Measurements from ENCODE around the gene RNF208.

Gene RNF208

DNA sequence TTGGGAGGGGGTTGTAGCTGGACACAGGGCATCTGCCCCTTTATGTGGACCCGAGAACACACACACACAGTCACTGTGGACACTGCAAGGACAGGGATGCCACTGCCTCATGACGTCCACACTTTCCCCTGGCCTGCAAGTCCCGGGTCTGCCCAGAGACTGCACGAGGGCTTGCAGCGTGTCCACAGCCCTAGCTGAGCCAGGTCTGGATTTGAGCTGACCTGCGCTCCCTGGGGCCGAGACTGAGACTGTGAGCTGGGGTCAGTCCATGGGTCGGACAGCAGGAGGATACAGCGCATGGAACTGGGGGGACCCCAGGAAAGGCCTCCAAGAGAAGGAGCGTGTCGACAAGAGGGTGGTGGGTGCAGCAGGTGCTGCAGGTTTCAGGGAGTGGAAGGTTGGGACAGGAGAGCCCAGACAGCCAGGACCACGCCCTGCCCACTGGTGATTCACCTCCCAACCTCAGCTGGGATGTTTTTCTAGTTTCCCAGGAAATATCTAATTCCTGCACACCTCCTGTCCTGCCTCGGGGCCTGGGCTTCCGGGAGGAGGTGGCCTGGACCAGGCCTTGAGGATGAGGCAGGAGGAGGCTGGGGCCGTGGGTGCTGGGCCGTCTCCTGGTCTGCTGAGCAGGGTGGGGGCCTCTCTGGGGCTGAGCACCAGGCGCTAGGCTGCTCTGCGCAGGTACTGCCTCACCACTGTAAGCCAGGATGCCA lies 4.5 kb upstream of the RNF208 start:
- no peak for FAIRE-seq

DNA sequence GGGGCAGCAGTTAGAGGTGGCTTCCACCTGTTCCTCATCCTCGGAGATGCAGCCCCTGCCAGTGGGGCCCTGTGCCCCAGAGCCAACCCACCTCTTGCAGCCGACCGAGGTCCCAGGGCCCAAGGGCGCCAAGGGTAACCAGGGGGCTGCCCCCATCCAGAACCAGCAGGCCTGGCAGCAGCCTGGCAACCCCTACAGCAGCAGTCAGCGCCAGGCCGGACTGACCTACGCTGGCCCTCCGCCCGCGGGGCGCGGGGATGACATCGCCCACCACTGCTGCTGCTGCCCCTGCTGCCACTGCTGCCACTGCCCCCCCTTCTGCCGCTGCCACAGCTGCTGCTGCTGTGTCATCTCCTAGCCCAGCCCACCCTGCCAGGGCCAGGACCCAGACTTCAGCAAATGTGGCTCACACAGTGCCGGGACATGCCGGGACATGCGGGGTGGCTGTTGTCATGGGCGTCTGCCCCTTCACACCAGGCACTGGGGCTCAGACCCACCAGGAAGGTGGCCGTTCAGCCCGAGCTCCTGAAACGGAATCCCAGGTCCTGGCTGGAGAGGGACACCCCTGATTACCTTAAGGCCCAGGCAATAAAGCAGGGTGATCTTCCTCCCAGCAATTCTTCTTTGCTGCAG lies 3.8 kb upstream of the RNF208 start:
- FAIRE-seq, result no peak

DNA sequence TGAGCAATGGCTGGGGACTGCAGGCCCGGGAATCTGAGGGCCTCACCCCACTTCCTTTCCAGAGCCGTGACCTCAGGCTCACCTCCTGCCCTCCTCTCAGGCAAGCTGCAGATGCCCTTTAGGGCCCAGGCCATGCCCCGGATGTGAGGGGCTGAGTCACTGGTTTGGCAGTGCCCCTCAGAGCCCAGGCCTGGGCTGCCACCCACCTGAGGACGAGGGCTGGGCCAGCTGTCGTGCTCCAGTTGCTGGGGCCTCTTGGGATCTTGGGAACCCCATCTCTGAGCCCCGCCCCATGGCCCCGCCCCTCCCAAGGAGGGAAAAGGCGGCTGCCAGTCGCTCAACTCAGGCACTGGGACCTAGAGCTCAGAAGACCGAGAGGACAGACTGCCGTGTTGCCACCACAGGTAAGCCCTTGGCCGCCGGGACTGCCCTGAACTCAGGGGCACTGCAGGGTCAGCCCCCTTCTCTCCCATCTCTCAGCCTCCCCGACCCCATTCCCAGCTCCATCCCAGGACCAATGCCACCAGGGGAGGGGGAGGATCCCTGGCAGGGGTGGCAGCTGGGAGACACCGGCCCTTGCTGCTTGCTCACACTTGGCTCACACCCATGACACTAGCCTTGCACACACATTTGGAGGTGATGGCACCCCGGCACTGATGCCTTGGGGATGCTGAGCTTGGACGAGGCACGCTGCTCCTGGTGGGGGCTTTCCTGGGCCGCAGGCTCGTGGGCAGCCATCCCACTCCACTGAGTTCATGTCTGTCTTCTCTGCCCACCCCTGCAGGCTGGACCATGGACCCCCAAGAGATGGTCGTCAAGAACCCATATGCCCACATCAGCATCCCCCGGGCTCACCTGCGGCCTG lies 3.0 kb upstream of the RNF208 start, which contains the start of gene CYSRT1:
Gene CYSRT1, plus strand, starts transcription at position 345 of the 865 bp plus-strand sequence. Its CDS starts 448 bp downstream, at position 793.
- FAIRE-seq, result no peak

DNA sequence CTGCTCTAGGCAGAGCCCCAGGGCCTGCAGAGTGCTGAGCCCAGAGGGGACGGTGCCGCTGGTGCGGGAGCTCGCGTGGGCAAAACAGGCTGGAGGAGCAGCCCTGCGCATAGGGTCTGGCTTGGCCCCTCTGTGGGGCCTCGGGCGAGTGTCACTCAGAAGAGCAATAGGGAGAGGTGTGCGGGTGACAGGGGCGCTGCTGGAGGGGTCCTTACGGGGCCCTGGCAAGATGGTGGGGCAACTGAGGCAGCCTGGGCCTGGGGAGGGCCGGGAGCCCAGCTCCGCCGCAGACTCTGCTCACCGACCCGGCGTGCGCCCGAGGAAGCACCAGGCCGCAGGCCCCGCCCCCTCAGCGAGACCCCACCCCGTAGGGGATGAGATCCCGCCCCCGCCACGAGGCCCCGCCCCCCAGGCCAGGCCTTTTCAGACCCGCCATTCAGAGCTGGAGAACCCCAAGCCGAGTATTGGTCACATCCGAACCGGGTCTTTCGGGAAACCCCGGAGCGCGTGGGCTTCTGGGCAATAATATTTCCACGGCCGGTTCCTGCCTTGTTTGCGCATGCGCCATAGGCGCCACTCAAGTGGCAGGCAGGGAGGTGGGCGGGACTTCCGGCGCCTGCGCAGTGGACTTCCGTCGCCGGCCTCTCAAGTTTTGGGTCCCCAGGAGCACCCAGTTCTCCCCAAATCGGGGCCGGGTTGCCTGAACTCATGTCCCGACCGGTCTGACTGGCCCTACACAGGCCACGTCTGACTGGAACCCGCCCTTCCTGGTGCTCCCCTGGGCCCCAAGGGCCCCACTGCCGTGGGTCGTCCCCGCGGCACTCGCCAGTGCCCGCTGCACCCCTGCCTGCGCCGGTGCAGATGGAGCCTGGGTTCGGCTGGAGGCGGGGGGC lies 1.3 kb upstream of the RNF208 start:
- peak; percentile 97 for FAIRE-seq

DNA sequence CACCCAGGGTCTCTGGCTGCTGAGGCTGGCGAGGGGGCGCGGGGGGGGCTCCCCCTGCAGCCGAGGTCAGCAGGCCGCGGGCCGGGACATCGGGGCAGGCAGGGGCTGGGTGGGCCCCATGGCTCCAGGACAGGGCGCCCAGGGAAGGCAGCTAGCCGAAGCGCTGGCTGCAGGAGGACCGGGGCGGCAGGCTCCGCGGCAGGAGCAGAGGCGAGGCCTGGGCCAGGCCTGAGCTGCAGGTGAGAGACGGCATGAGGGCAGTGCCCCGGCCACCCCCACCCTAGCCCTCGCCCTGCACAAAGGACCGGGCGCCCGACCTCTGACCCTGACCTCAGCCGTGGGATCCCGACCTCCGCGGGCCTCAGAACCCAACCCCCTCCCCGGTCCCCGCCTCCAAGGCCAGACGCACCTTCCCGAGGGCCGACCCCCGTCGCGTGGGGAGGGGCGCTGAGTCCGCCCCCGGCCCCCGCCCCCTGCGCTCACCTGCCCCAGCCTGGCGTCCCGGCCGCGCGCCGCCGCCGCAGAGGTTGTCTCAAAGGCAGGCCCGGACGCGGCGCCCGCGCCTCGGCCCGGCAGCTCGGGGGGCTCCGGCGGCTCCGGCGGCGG lies 431 bp downstream of the RNF208 start:
- FAIRE-seq, result no peak

DNA sequence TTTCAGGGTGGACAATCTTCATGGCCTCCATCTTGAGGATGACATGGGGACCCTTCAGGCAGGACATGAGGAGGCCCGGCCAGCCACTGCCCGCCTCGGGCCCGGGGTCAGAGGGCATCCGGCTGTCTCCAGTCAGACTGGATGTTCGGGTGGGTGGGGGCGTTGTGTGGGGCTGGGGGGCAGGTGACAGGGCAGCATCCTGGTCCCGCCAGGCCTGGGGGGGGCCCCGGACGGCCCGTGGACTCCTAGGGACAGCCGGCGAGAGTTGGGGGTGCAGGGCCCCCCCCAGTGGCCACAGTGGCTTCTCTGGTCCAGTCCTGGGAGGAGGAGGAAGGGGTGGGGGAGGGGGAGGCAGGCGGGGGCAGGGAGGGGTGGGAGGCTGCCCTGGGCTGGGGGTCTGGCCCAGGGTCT lies 940 bp downstream of the RNF208 start:
- FAIRE-seq, result no peak

DNA sequence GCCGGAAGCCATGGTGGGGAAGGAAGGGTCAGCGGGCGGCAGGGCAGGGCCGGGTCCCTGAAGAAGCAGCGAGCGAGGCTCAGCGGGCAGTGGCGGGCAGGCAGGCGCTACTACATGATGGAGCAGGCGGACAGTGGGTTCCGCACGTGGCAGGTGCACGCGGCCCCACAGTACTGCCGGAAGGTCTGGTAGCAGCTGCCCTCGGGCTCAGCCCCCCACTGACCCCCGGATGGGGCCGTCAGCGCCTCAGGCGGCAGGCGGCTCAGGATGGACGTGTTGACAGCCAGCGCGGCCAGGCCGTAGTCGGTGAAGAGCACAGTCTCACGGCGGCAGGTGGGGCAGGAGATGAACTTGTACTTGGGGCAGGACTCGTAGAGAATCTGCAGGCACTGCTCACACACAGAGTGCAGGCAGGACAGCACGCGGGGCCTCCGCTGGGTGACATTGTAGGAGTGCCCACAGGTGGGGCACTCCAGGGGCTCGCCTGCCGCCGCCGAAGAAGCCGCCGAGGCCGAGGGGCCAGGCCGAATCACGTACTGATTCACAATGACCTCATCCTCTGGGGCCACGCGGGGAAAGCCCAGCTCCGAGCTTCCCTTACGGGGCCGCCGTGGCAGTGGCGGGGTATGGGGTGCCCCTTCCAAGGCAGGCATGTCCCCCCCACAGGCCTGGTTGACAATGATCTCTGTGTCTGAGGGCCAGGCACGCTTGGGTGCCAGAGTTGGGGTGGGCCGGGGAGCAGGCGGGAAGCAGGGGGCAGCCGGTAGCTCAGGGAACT lies 1.5 kb downstream of the RNF208 start:
- no peak for FAIRE-seq

DNA sequence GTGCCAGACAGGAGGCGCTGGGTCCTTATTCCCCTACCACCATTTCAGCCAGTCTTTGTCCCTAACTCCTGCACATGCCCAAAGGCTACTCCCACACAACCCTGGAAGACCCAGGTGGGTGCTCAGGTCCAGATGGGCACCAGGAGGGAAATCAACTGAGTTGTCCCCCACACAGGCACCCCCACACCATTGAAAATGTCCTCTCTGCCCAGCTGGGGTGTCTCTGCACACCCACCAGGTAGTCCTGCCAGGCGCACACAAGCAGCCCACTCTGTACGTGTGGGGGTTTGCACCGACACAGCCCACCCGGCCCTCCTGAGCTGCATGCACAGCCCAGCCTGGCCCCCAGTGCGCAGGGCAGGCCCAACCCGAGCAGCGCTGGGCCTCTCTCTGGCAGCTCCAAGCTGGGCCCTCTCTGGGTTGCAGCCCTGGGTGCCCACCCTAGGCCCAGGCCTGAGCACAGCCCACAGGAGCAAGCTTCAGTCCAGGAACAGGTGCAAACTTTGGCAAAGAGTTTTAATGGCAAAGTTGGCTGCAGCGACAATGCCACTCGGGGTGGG lies 2.2 kb downstream of the RNF208 start:
- FAIRE-seq, result no peak

DNA sequence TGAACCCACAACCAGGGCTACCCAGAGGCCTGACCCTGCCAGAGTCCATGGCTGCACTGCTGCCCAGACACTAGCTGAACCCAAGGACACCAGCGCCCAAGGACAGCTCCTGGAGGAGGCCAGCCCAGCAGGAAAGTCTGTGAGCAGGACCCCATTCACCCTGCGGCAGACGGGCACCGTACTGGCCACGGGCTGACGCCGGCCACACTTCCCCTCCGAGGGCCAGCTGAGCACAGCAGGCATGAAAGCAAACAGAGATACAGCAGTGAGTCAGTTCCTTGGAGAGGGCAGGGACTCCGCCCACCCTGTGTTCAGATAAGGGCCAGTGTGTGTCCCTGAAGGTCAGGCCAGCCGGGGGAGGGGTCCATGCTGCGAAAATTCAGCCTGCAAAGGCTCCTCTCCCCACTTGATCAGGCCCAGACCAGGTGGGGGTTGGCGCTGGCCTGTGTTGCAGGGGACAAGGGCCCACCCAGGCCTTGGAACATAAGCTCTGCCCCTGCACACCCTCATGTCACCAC lies 3.2 kb downstream of the RNF208 start:
- FAIRE-seq, result no peak

DNA sequence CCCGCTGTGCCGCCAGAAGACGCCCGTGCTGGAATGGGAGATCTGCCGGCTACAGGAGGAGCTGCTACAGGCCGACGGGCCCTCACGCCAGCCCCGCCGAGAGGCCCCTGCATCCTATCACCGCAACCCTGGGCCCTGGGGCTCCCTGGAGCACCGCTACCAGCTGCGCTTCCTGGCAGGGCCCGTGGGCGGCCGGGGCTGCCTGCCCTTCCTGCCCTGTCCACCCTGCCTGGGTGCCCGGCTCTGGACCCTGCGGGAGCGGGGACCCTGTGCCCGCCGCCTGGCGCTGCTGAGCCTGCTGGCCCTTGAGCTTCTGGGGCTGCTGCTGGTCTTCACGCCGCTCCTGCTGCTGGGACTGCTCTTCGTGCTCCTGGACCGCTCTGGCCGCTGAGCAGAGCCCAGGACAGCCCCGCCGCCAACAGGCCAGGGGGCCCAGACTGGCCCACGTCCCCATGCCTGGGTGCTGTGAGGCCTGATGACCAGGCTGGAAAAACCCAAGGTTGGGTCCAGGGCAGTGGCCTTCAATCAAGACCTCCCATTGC lies 3.8 kb downstream of the RNF208 start:
- no peak for FAIRE-seq

DNA sequence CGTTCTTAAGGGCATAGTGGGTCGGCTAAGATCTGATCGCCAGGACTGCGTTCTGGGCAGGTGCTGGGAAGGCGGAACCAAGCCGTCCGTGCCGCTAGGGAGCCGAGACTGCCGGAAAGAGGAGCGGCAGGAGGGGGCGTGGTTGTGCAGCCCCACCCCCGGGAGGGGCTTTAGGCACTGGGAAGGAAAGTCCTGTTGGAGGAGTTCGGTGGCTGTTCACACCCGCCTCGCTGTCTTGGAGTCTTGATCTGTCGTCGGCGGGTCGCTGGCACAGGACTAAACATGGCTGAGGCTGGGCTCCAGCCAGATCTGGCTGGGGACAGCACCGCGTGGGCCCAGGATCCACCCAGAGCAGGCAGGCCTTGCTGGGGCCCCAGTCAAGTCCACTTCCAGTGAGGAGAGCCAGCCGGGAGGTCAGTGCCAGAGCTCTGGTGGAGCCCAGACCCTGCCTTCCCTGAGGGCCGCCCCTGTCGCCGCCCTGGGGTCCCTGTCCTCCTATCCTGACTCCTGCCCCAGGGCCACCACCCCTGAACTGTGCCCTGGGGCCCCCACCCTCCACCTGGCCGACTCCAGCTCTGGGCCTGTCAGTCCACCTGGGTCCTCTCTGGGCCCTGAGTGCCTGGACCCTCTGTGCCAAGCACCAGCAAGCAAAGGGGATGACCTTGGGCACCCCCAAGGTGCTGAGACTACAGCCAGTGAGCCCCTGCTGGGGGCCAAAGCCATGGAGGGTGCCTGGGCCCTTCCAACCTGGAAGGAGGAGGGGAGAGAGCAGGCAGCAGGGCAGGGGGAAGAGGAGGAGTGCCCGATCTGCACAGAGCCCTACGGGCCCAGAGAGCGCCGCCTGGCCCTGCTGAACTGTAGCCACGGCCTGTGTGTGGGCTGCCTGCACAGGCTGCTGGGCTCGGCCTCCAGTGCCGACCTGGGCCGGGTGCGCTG lies 4.5 kb downstream of the RNF208 start:
- FAIRE-seq, result peak; percentile 47

DNA sequence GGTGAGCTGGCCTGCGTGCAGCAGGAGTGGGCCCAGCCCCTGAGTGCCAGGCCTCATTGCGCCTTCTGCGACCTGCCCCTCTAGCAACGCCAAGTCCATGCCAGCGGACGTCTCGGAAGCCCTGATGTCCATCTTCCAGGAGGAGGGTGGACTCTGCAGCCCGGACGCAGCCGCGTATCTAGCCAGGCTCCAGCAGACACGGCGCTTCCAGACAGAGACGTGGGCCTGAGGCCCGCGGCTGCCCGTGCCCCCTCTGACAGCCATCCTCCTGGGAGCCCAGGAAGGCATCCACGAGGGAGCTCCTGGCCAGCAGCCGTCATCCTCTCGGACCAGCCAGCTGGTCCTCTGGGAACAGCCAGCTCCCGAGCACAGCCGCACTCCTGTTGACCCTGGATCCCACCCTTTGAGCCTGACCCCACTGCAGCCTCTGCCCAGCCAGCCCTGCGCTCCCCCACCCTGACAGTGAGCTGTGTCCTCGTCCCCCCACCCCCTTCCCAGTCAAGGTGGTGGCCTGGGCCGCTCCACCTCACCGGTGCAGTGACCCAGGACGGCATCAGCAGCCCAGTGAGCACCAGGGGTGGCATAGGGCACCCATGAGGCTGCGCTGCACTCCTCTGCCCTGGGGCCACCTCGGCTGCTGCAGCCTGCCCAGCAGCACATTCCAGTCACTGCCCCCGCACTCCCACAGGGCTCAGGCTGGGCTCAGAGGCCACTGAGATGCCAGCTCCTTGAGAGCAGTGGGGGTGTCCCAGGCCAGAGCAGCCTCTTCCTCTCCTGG lies 5.7 kb downstream of the RNF208 start:
- no peak for FAIRE-seq

DNA sequence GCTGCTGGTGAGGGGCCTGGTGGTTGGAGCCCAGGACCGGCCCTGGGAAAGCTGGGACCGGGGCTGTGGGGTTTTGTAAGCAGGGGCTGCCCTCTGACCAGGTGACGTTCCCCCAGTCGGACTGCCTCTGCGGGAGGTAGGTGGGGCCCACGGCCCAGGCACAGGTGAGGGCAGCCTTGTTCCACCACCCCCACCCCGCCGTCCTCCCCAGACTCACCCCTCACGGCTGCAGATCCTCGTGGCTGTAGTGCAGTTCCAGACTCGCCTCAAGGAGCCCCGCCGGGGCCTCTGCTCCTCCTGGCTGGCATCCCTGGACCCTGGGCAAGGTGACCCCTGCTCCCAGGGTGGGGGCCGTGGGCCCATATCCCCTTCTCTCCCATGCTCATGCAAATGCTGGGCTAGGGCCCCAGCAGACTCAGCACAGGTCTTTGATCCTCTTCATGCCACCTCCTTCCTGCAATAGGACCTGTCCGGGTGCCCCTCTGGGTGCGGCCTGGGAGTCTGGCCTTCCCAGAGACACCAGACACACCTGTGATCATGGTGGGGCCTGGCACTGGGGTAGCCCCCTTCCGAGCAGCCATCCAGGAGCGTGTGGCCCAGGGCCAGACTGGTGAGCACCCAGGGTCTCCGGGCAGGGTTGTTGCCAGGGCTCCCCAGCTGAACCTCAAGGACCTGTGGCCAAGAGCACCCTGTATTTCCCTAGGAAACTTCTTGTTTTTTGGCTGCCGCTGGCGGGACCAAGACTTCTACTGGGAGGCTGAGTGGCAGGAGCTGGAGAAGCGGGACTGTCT lies 6.6 kb downstream of the RNF208 start:
- no peak for FAIRE-seq

DNA sequence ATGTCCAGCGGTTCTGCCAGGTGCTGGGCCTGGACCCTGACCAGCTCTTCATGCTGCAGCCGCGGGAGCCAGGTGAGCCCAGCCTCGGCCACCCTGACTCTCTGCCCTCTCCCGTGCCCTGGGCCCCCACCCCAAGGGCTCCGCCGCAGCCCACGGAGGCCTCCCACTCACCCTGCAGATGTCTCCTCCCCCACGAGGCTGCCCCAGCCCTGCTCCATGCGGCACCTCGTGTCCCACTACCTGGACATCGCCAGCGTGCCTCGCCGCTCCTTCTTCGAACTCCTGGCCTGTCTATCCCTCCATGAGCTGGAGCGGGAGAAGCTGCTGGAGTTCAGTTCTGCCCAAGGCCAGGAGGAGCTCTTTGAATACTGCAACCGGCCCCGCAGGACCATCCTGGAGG lies 7.4 kb downstream of the RNF208 start:
- no peak for FAIRE-seq

DNA sequence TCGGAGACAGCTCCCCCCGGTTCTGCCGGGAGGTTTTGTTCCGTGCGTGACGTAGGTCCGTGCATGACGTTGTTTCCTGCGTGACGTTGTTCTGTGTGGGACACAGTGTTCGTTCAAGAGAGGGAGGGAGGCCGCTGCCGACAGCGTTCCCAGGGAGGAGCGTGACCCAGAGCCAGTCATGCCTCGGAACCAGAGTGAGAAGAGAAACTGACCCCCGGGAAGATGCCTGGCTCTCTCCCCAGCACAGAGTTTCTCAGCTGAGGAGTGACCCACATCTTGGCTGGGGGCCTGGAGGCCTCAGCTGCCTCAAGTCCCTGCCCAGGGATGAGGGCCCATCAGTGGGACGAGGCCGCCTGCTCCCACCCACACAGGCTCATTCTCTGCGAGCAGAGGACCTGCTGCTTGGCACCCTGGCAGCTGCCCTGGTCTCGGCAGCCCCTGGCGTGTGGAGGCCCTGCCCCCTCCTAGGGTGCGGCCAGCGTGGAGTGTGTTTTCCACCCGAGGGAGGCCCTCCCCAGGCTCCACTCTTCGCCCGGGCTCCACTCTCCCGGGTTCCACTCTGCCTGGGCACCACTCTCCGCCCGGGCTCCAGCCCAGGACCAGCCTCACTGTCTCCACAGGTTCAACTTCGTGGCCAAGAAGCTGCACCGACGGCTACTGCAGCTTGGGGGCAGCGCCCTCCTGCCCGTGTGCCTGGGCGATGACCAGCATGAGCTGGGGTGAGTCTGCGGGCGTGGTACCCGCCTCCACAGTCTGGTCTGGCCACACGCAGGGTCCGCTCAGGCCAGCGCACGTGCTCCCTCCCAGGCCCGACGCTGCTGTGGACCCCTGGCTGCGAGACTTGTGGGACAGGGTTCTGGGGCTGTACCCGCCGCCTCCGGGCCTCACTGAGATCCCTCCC lies 8.6 kb downstream of the RNF208 start:
- no peak for FAIRE-seq

DNA sequence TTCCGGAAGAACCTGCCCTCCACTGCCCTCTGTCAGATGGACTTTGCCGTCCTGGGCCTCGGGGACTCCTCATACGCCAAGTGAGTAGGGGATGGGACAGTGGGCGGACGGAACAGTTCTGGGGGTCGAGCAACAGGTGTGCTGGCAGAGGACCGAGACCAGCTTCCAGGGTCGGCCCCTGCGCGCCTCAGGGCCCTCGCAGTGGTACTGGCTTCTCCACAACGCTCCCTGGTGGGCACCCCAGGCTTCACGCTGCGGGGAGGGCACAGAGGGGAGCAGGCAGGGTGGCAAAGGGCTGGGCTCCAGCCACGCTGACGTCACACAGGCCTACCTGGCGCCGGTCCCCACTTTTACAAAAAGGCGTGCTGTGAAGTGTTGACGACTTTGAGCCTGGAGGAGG lies 9.5 kb downstream of the RNF208 start:
- FAIRE-seq, result no peak

DNA sequence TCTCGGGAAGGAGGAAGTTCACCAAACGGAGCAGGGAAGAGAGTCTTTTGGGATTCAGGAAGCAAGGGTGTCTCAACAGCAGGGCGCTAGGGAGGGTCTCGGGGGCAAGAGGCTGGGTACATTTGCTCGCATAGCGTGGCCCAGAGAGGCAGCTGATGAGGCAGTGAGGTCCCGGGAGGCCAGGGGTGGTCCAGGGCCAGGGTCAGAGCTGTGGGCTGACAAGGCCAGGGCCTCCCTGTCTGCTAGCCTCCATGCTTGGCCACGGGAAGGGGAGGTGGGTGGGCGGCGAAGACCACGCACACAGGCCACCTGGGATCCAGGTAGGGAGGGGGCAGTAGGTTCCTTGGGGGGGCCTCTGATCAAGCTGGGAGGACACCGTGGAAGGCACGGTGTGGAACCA lies 10.5 kb downstream of the RNF208 start:
- no peak for FAIRE-seq
